Measurements from ENCODE around the gene ZNF750. TPM values are rescaled to one million over a fixed set of nuclear protein-coding genes. Genes with fewer than 3 reads are reported as not detected.
A peak's percentile ranks its signal among the peaks of the same experiment; 100 is the strongest.

The ZNF750 gene
- total and polyA plus RNA-seq, 2 of the 13 experiments (the other 11 are each of a cell fraction or from before 2014, with no cell fraction given): not detected

GRCh38 chr17:82838386-82839063 lies 1.3 kb downstream of the ZNF750 start (continued):
- TF ChIP-seq ZBTB44 (CRISPR knock-in tag; IDR thresholded peaks at IDR 0.05) (no peak), ZSCAN25 (CRISPR knock-in tag; IDR thresholded peaks at IDR 0.05) (0 out of 2 replicates have a peak, but pooled peaks have one; percentile 50), KMT2B (CRISPR knock-in tag; IDR thresholded peaks at IDR 0.05) (peak; percentile 62; the same call in 1 of the 2 replicates), MEIS2 (CRISPR knock-in tag; IDR thresholded peaks at IDR 0.05) (peak; percentile 38; the same call in 1 of the 2 replicates), HOXD1 (CRISPR knock-in tag; IDR thresholded peaks at IDR 0.05) (peak; percentile 46; the same call in 1 of the 2 replicates), ARID4A (CRISPR knock-in tag; IDR thresholded peaks at IDR 0.05; ENCODE audit: borderline replicate concordance) (peak; percentile 56; the same call in 1 of the 2 replicates), HMGXB4 (CRISPR knock-in tag; IDR thresholded peaks at IDR 0.05; ENCODE audit: borderline replicate concordance in 1 of 2, low read depth in 1 of 2) (peak in 1 of 2 experiments; percentile 25; a peak in 1 of 4 replicates), SP4 (CRISPR knock-in tag; IDR thresholded peaks at IDR 0.05) (no peak), KAT8 (CRISPR knock-in tag; IDR thresholded peaks at IDR 0.05) (peak; percentile 67; the same call in 1 of the 2 replicates), MXD3 (CRISPR knock-in tag; IDR thresholded peaks at IDR 0.05) (no peak), ZNF784 (CRISPR knock-in tag; IDR thresholded peaks at IDR 0.05; ENCODE audit: borderline replicate concordance) (0 out of 2 replicates have a peak, but pooled peaks have one; percentile 30), HNF1A (IDR thresholded peaks at IDR 0.05; ENCODE audit: low read depth) (no peak), HNF1A (CRISPR knock-in tag; IDR thresholded peaks at IDR 0.05; ENCODE audit: borderline replicate concordance) (0 out of 2 replicates have a peak, but pooled peaks have one; percentile 33)
